MM.1S (cell line): ENCODE data around the gene ANKK1.

ENCODE experiments used
- DNase-seq: peaks from one replicate; pipeline ENCODE4 v3.0.0-alpha.2; 2015
- H2AFZ ChIP-seq: fragments of 300-600 bp; sonication (generic); 2 replicates; pipeline ENCODE4 v1.6.0; 2016; ENCODE audit warnings: antibody characterized with exemption, low read length
- H3F3A ChIP-seq: fragments of 300-600 bp; sonication (generic); 2 replicates; pipeline ENCODE4 v1.6.1; 2016; ENCODE audit warnings: mild to moderate bottlenecking, antibody characterized with exemption, low read length, moderate library complexity, mixed read lengths; ENCODE audit not compliant: insufficient read depth
- H3K27ac ChIP-seq: fragments of 300-600 bp; sonication (generic); 2 replicates; pipeline ENCODE4 v1.5.1; 2016; ENCODE audit warnings: mild to moderate bottlenecking, low read length
- H3K27me3 ChIP-seq: fragments of 300-600 bp; sonication (generic); replicated peaks from 2 replicates; pipeline ENCODE4 v1.6.0; 2016; ENCODE audit warnings: low read length; ENCODE audit not compliant: insufficient read depth
- H3K36me3 ChIP-seq: fragments of 300-600 bp; sonication (generic); replicated peaks from 2 replicates; pipeline ENCODE4 v1.6.1; 2016; ENCODE audit warnings: mild to moderate bottlenecking, low read length, mixed read lengths; ENCODE audit not compliant: insufficient read depth
- H3K4me1 ChIP-seq: fragments of 300-600 bp; sonication (generic); 2 replicates; pipeline ENCODE4 v1.6.1; 2016; ENCODE audit warnings: low read length, mixed read lengths
- H3K4me2 ChIP-seq: fragments of 300-600 bp; sonication (generic); 2 replicates; pipeline ENCODE4 v1.6.0; 2016; ENCODE audit warnings: low read depth, low read length
- H3K4me3 ChIP-seq: fragments of 300-600 bp; sonication (generic); 2 replicates; pipeline ENCODE4 v1.5.1; 2016; ENCODE audit warnings: low read length, mixed read lengths
- H3K79me2 ChIP-seq: fragments of 300-600 bp; sonication (generic); 2 replicates; pipeline ENCODE4 v1.6.1; 2016; ENCODE audit warnings: mixed run types, low read length, mixed read lengths
- H3K9ac ChIP-seq: fragments of 300-600 bp; sonication (generic); 2 replicates; pipeline ENCODE4 v1.6.1; 2016; ENCODE audit warnings: low read length, mixed read lengths
- H3K9me2 ChIP-seq: fragments of 300-600 bp; sonication (generic); replicated peaks from 2 replicates; pipeline ENCODE4 v1.6.1; 2016; ENCODE audit warnings: mild to moderate bottlenecking, low read length, mixed read lengths; ENCODE audit not compliant: insufficient read depth
- H3K9me3 ChIP-seq: fragments of 300-600 bp; sonication (generic); replicated peaks from 2 replicates; pipeline ENCODE4 v1.6.1; 2016; ENCODE audit warnings: mild to moderate bottlenecking, low read length, mixed read lengths; ENCODE audit not compliant: insufficient read depth
- H4K20me1 ChIP-seq: fragments of 300-600 bp; sonication (generic); 2 replicates; pipeline ENCODE4 v1.6.1; 2016; ENCODE audit warnings: mild to moderate bottlenecking, low read length, moderate library complexity, mixed read lengths; ENCODE audit not compliant: insufficient read depth
- EZH2 ChIP-seq: fragments of 300-600 bp; sonication (generic); optimal IDR thresholded peaks from 2 replicates; pipeline ENCODE3; 2017; ENCODE audit warnings: low read depth, mild to moderate bottlenecking, antibody characterized with exemption, low read length, mixed read lengths
- EZH2phosphoT487 ChIP-seq: fragments of 300-600 bp; sonication (generic); IDR thresholded peaks from 2 replicates; pipeline ENCODE4 v1.6.1; 2018; ENCODE audit warnings: antibody characterized with exemption, low read length
- TF ChIP-seq, protein P1 (sequence below): fragments of 300-600 bp; sonication (generic); IDR thresholded peaks from 2 replicates; pipeline ENCODE4 v1.5.1; 2016; ENCODE audit warnings: antibody characterized with exemption, low read length, mixed read lengths

The ANKK1 gene

DNA sequence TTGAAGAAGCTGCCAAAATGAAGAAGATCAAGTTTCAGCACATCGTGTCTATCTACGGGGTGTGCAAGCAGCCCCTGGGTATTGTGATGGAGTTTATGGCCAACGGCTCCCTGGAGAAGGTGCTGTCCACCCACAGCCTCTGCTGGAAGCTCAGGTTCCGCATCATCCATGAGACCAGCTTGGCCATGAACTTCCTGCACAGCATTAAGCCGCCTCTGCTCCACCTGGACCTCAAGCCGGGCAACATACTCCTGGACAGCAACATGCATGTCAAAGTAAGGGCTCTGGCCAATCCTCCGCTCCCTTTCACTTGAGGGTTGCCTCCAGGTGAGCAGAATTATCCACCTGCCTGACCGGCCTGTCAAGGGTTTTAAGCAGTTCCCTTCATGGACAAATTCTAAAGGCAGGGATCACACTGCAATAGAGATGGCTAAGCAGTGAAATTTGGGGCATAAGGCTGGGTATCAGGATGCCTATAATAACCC, 6.0 kb downstream of the ANKK1 start:
- Histone ChIP-seq H3K9me2 (no peaks in the 10 kb centered on the region), H3K36me3 (no peaks in the 10 kb centered on the region), H3K9ac (no peak overlapping the region), H3K27ac (no peak overlapping the region), H2AFZ (no peak overlapping the region), H3K9me3 (no peaks in the 10 kb centered on the region), H3K4me2 (no peak overlapping the region), H3K4me3 (no peak overlapping the region), H3K4me1 (peaks cover 18% of the 10 kb centered on the region), H3F3A (peaks cover 10% of the 10 kb centered on the region; the same call in 1 of the 2 replicates), H4K20me1 (no peaks in the 10 kb centered on the region), H3K27me3 (no peaks in the 10 kb centered on the region), H3K79me2 (no peaks in the 10 kb centered on the region)
- TF ChIP-seq EZH2 = no peak
- TF ChIP-seq EZH2phosphoT487 = no peak
- TF ChIP-seq, protein P1, sequence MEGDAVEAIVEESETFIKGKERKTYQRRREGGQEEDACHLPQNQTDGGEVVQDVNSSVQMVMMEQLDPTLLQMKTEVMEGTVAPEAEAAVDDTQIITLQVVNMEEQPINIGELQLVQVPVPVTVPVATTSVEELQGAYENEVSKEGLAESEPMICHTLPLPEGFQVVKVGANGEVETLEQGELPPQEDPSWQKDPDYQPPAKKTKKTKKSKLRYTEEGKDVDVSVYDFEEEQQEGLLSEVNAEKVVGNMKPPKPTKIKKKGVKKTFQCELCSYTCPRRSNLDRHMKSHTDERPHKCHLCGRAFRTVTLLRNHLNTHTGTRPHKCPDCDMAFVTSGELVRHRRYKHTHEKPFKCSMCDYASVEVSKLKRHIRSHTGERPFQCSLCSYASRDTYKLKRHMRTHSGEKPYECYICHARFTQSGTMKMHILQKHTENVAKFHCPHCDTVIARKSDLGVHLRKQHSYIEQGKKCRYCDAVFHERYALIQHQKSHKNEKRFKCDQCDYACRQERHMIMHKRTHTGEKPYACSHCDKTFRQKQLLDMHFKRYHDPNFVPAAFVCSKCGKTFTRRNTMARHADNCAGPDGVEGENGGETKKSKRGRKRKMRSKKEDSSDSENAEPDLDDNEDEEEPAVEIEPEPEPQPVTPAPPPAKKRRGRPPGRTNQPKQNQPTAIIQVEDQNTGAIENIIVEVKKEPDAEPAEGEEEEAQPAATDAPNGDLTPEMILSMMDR = no peak
- no peak for DNase-seq

DNA sequence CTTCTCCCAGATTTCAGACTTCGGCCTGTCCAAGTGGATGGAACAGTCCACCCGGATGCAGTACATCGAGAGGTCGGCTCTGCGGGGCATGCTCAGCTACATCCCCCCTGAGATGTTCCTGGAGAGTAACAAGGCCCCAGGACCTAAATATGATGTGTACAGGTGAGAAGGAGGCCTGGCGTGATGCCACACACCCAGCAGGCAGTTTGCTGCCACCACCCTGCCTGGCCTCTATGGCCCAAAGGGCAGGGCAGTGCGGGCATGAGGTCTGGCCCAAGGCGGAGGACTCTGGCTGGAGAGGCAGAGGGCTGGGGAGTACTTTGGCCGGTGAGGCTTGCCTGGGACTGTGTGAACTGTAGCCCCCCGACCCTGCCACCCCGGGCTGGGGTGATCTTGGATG, 7.3 kb downstream of the ANKK1 start:
- TF ChIP-seq, protein P1 = no peak
- no peak for TF ChIP-seq EZH2
- TF ChIP-seq EZH2phosphoT487 = no peak
- H2AFZ ChIP-seq = no peak overlapping the region
- H3K79me2 ChIP-seq = no peaks in the 10 kb centered on the region
- no peaks in the 10 kb centered on the region for H4K20me1 ChIP-seq
- H3K4me1 ChIP-seq = peaks cover 18% of the 10 kb centered on the region
- H3K9ac ChIP-seq = no peak overlapping the region
- peaks cover 10% of the 10 kb centered on the region; the same call in 1 of the 2 replicates for H3F3A ChIP-seq
- H3K9me2 ChIP-seq = no peaks in the 10 kb centered on the region
- H3K36me3 ChIP-seq = no peaks in the 10 kb centered on the region
- no peak overlapping the region for H3K4me2 ChIP-seq
- no peak for DNase-seq
- H3K9me3 ChIP-seq = no peaks in the 10 kb centered on the region
- no peak overlapping the region for H3K27ac ChIP-seq
- H3K4me3 ChIP-seq = no peak overlapping the region
- H3K27me3 ChIP-seq = no peaks in the 10 kb centered on the region

DNA sequence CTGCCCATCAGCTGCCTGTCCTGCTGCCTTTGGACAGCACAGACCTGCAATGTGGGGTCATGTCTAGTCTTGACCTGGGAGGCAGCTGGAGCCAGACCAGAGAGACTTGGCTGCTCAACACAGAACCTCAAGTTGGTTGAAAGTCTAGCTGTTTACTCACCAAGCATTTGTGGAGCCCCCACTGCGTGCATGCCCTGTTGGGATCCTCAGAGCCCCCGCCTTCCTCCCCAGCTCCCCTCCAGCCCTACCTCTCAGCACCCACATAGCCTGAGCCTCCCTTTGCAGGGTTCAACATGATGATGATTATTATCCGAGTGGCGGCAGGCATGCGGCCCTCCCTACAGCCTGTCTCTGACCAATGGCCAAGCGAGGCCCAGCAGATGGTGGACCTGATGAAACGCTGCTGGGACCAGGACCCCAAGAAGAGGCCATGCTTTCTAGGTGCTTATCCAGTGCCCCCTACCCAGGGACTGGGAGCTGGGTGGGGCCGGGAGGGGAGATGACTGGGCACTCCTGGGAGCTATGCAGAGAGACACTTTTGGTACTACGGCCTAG, 8.3 kb downstream of the ANKK1 start:
- H3K79me2 ChIP-seq = no peaks in the 10 kb centered on the region
- no peak overlapping the region for H3K9ac ChIP-seq
- H4K20me1 ChIP-seq = no peaks in the 10 kb centered on the region
- H3K9me2 ChIP-seq = no peaks in the 10 kb centered on the region
- peaks cover 10% of the 10 kb centered on the region; the same call in 1 of the 2 replicates for H3F3A ChIP-seq
- H3K9me3 ChIP-seq = no peaks in the 10 kb centered on the region
- H3K4me2 ChIP-seq = no peak overlapping the region
- no peaks in the 10 kb centered on the region for H3K36me3 ChIP-seq
- no peak for DNase-seq
- no peak overlapping the region for H3K27ac ChIP-seq
- TF ChIP-seq, protein P1 = no peak
- TF ChIP-seq EZH2phosphoT487 = no peak
- no peak for TF ChIP-seq EZH2
- H3K4me1 ChIP-seq = peaks cover 18% of the 10 kb centered on the region
- no peak overlapping the region for H2AFZ ChIP-seq
- H3K4me3 ChIP-seq = no peak overlapping the region
- no peaks in the 10 kb centered on the region for H3K27me3 ChIP-seq
